Measurements from ENCODE around the gene PARD3B.

GRCh38 chr2:204705243-204705932, 160.1 kb downstream of the PARD3B start:
- no peak for TF ChIP-seq POLR2A (IDR thresholded peaks at IDR 0.05)
- TF ChIP-seq CTCF (IDR thresholded peaks at IDR 0.05) = no peak
